Neuronal stem cell (in vitro differentiated cells): ENCODE results near the gene CCDC124. TPM values are rescaled to one million over a fixed set of nuclear protein-coding genes. Genes with fewer than 3 reads are reported as not detected.

Experiments
- DNase-seq: peaks from one replicate; pipeline ENCODE4 v3.0.0-alpha.2; 2013; ENCODE audit warnings: low spot score
- H2AFZ ChIP-seq: one replicate; pipeline ENCODE4 v1.6.1; 2013; ENCODE audit warnings: mild to moderate bottlenecking, low read length, inconsistent platforms
- H2AK5ac ChIP-seq: 2 replicates; pipeline ENCODE4 v1.6.1; 2013; ENCODE audit warnings: low read depth, mild to moderate bottlenecking, inconsistent platforms, low read length, moderate library complexity, mixed read lengths
- H2BK120ac ChIP-seq: 2 replicates; pipeline ENCODE4 v1.6.1; 2013; ENCODE audit warnings: low read depth, mild to moderate bottlenecking, inconsistent platforms, low read length, moderate library complexity, mixed read lengths
- H2BK12ac ChIP-seq: one replicate; pipeline ENCODE4 v1.6.1; 2013; ENCODE audit warnings: low read length, inconsistent platforms
- H2BK15ac ChIP-seq: 2 replicates; pipeline ENCODE4 v1.6.1; 2013; ENCODE audit warnings: mild to moderate bottlenecking, low read length, inconsistent platforms, mixed read lengths
- H2BK5ac ChIP-seq: one replicate; pipeline ENCODE4 v1.6.1; 2013; ENCODE audit warnings: inconsistent platforms, mild to moderate bottlenecking, low read length, moderate library complexity
- H3K14ac ChIP-seq: one replicate; pipeline ENCODE4 v1.6.1; 2013; ENCODE audit warnings: low read length, inconsistent platforms
- H3K18ac ChIP-seq: 2 replicates; pipeline ENCODE4 v1.6.1; 2013; ENCODE audit warnings: low read length, inconsistent platforms
- H3K23ac ChIP-seq: 2 replicates; pipeline ENCODE4 v1.6.1; 2013; ENCODE audit warnings: low read depth, mild to moderate bottlenecking, mixed read lengths, low read length, inconsistent platforms; ENCODE audit not compliant: poor library complexity
- H3K27ac ChIP-seq: replicated peaks from 3 replicates; pipeline ENCODE4 v1.5.1; 2013; ENCODE audit warnings: low read length, inconsistent platforms
- H3K27me3 ChIP-seq, 3 experiments: 2 replicates each; pipeline ENCODE4 v1.6.1; 2013; ENCODE audit warnings: low read length in 3 of 3, mild to moderate bottlenecking in 2 of 3, inconsistent platforms in 1 of 3, low read depth in 1 of 3, mixed read lengths in 1 of 3, moderate library complexity in 1 of 3; ENCODE audit not compliant: control insufficient read depth in 3 of 3, insufficient read depth in 3 of 3
- H3K36me3 ChIP-seq, 2 donors: replicated peaks in 1 of 2; 2 replicates each; pipeline ENCODE4 v1.6.1; 2013; ENCODE audit warnings: low read length in 2 of 2; ENCODE audit not compliant: control insufficient read depth in 2 of 2, insufficient read depth in 2 of 2
- H3K4ac ChIP-seq: 2 replicates; pipeline ENCODE4 v1.6.1; 2013; ENCODE audit warnings: inconsistent platforms, mild to moderate bottlenecking, low read length, moderate library complexity
- H3K4me1 ChIP-seq, 2 donors: 1 replicate in 1 of 2; 2 replicates in 1 of 2; pipeline ENCODE4 v1.6.1; 2013; ENCODE audit warnings: low read length in 2 of 2, low read depth in 1 of 2; ENCODE audit not compliant: control insufficient read depth in 2 of 2, insufficient read depth in 1 of 2
- H3K4me2 ChIP-seq: one replicate; pipeline ENCODE4 v1.6.1; 2013; ENCODE audit warnings: mild to moderate bottlenecking, low read length, inconsistent platforms; ENCODE audit not compliant: insufficient read depth, poor library complexity, severe bottlenecking
- H3K4me3 ChIP-seq, 2 donors: 2 replicates each; pipeline ENCODE4 v1.5.1; 2013; ENCODE audit warnings: low read length in 2 of 2, mild to moderate bottlenecking in 2 of 2, inconsistent platforms in 1 of 2, moderate library complexity in 1 of 2
- H3K79me1 ChIP-seq: one replicate; pipeline ENCODE4 v1.6.1; 2013; ENCODE audit warnings: low read depth, mild to moderate bottlenecking, inconsistent platforms, low read length, moderate library complexity
- H3K9ac ChIP-seq: one replicate; pipeline ENCODE4 v1.6.1; 2013; ENCODE audit warnings: mild to moderate bottlenecking, low read depth, low read length, inconsistent platforms; ENCODE audit not compliant: poor library complexity
- H3K9me3 ChIP-seq, 2 donors: replicated peaks in 1 of 2; 2 replicates each; pipeline versions ENCODE3 to v1.6.1; 2013; ENCODE audit warnings: low read length in 2 of 2, mild to moderate bottlenecking in 2 of 2, inconsistent platforms in 1 of 2, low read depth in 1 of 2, mixed read lengths in 1 of 2, moderate library complexity in 1 of 2; ENCODE audit not compliant: control insufficient read depth in 2 of 2, insufficient read depth in 1 of 2
- H4K8ac ChIP-seq: one replicate; pipeline ENCODE4 v1.6.1; 2013; ENCODE audit warnings: low read depth, mild to moderate bottlenecking, inconsistent platforms, low read length, moderate library complexity
- H4K91ac ChIP-seq: one replicate; pipeline ENCODE4 v1.6.1; 2013; ENCODE audit warnings: low read length, low read depth, mild to moderate bottlenecking, inconsistent platforms; ENCODE audit not compliant: poor library complexity
- whole genome bisulfite sequencing, 2 donors: extraction: QIAGEN DNeasy Blood & Tissue Kit; methylation state at CpG; one replicate each; pipeline ENCODE4 v1.1.7; 2013; ENCODE audit warnings: missing lambda C conversion rate in 2 of 2, mixed read lengths in 1 of 2; ENCODE audit not compliant: insufficient read length in 2 of 2, insufficient replicate concordance in 1 of 2; ENCODE audit errors: extremely low coverage in 2 of 2; 5-methylcytosine and 5-hydroxymethylcytosine counted together
- small RNA-seq: library from polyadenylated mRNA; stranded (forward); fragments of <200 nt; extraction: miRNeasy Mini kit (QIAGEN cat#:217004); gene quantifications from one replicate; pipeline ENCODE3, GENCODE V24; 2013; ENCODE audit not compliant: insufficient read depth

CCDC124 gene

GRCh38 chr19:17989425-17990094, 56.7 kb downstream of the CCDC124 start:
- H3K14ac ChIP-seq = no peak overlapping the region
- no peak overlapping the region for H4K91ac ChIP-seq
- H3K4me1 ChIP-seq = no peaks in the 10 kb centered on the region
- no peaks in the 10 kb centered on the region for H3K9me3 ChIP-seq
- DNase-seq = no peak
- H2AFZ ChIP-seq = no peak overlapping the region
- no peak overlapping the region for H3K23ac ChIP-seq
- WGBS, 2 donors = no CpG with 5 or more reads among the region's 16 CpGs
- no peak overlapping the region for H4K8ac ChIP-seq
- H2BK12ac ChIP-seq = no peak overlapping the region
- H2AK5ac ChIP-seq = peak overlapping the region; percentile 10
- no peak overlapping the region for H3K4me3 ChIP-seq
- H3K9ac ChIP-seq = no peak overlapping the region
- no peak overlapping the region for H2BK15ac ChIP-seq
- H3K27me3 ChIP-seq = no peaks in the 10 kb centered on the region
- no peak overlapping the region for H3K27ac ChIP-seq
- H3K4ac ChIP-seq = no peak overlapping the region
- H2BK120ac ChIP-seq = no peak overlapping the region
- no peak overlapping the region for H2BK5ac ChIP-seq
- H3K4me2 ChIP-seq = no peak overlapping the region
- peaks cover 0 to 10% of the 10 kb centered on the region in 2 donors for H3K36me3 ChIP-seq
- H3K79me1 ChIP-seq = no peaks in the 10 kb centered on the region
- no peak overlapping the region for H3K18ac ChIP-seq

- Histone ChIP-seq H3K27ac (no peak overlapping the region), H2BK5ac (no peak overlapping the region), H2BK120ac (no peak overlapping the region), H3K9me3 (no peaks in the 10 kb centered on the region), H3K23ac (no peak overlapping the region), H3K4ac (no peak overlapping the region), H4K8ac (no peak overlapping the region), H3K4me3 (no peak overlapping the region), H3K27me3 (no peaks in the 10 kb centered on the region), H2AFZ (no peak overlapping the region), H3K14ac (peak overlapping the region; percentile 9), H4K91ac (no peak overlapping the region), H2BK12ac (peak overlapping the region; percentile 22), H3K9ac (peak overlapping the region; percentile 44), H3K4me1 (no peaks in the 10 kb centered on the region), H3K4me2 (no peak overlapping the region), H3K79me1 (no peaks in the 10 kb centered on the region), H2AK5ac (peak overlapping the region; percentile 75), H2BK15ac (no peak overlapping the region), H3K36me3 (peaks cover 0 to 9% of the 10 kb centered on the region in 2 donors), H3K18ac (no peak overlapping the region)
- no CpG with 5 or more reads among the region's 27 CpGs for WGBS, 2 donors
- no peak for DNase-seq
Observed at GRCh38 chr19:17993076-17993813, 60.4 kb downstream of the CCDC124 start.

Small RNAs within 50 kb of the gene (small RNA-seq; reads per million reads assigned to genes)
- gene RNA5SP468 = not detected
